Kidney (tissue), 14 donors: ENCODE results near the gene SYT7. TPM values are rescaled to one million over a fixed set of nuclear protein-coding genes. Genes with fewer than 3 reads are reported as not detected.

Experiments
- DNase-seq, 5 donors: peaks; one replicate each; pipeline ENCODE4 v3.0.0-alpha.2; 2013 to 2020
- FAIRE-seq: peaks from 2 replicates; lab custom pipeline; 2012; peaks lifted over from hg19 to GRCh38; lab: Jason Lieb, UNC
- H3K27ac ChIP-seq, 2 donors: one replicate each; pipeline ENCODE4 v1.7.0; 2013; ENCODE audit warnings: low read depth in 2 of 2, low read length in 2 of 2, inconsistent platforms in 1 of 2
- H3K27me3 ChIP-seq: one replicate; pipeline ENCODE4 v1.7.1; 2013; ENCODE audit warnings: low read length, inconsistent platforms; ENCODE audit not compliant: control insufficient read depth, insufficient read depth
- H3K36me3 ChIP-seq, 3 donors: one replicate each; pipeline versions ENCODE4 v1.7.0 to v1.7.1; 2013; ENCODE audit warnings: low read length in 3 of 3, control low read depth in 1 of 3, inconsistent platforms in 1 of 3; ENCODE audit not compliant: insufficient read depth in 3 of 3, control insufficient read depth in 2 of 3
- H3K4me1 ChIP-seq, 3 donors: one replicate each; pipeline versions ENCODE4 v1.7.0 to v1.7.1; 2013; ENCODE audit warnings: low read length in 3 of 3, inconsistent platforms in 1 of 3, low read depth in 1 of 3; ENCODE audit not compliant: control insufficient read depth in 2 of 3, insufficient read depth in 2 of 3
- H3K4me3 ChIP-seq, 3 donors: one replicate each; pipeline versions ENCODE4 v1.7.0 to v1.8.1; 2013; ENCODE audit warnings: low read length in 3 of 3, control low read depth in 1 of 3, inconsistent platforms in 1 of 3
- H3K9ac ChIP-seq, 3 donors: one replicate each; pipeline versions ENCODE4 v1.7.0 to v1.7.1; 2013; ENCODE audit warnings: low read length in 3 of 3, control low read depth in 1 of 3, inconsistent platforms in 1 of 3
- H3K9me3 ChIP-seq, 3 donors: one replicate each; pipeline versions ENCODE4 v1.7.0 to v1.7.1; 2013; ENCODE audit warnings: low read length in 3 of 3, control low read depth in 1 of 3, inconsistent platforms in 1 of 3; ENCODE audit not compliant: control insufficient read depth in 2 of 3, insufficient read depth in 1 of 3
- intact Hi-C: fragments of 100-400 bp; cut with DNase I; formaldehyde crosslinking; loops from one replicate; pipeline ENCODE4 v1.11.1; 2022
- polyA plus RNA-seq: library from polyadenylated mRNA; stranded (reverse); fragments of 350-450 nt; fragmentation: Illumina TruSeq; extraction: RNeasy Lipid Tissue Mini Kit (QIAGEN cat#74804); gene quantifications from one replicate; pipeline ENCODE4 v1.2.3, GENCODE V29; 2014; ENCODE audit warnings: low read depth, low replicate concordance; ENCODE audit not compliant: insufficient read depth
- total RNA-seq: library from RNA; stranded (reverse); fragmentation: NEBNext Ultra II Directional; extraction: Animal tissue kit (Norgen Biotek cat#: 25700); gene quantifications from one replicate; pipeline ENCODE4 v1.2.1, GENCODE V29; 2021
- TF ChIP-seq, protein P1 (sequence below): IDR thresholded peaks from 3 replicates; pipeline ENCODE4 v1.5.1; 2012; ENCODE audit warnings: mild to moderate bottlenecking, moderate library complexity, borderline replicate concordance; ENCODE audit not compliant: insufficient read depth; ENCODE audit errors: extremely low read depth
- donor health status: control.
- donor health status: control.
- donor health status: control.
- donor health status: control.
- donor health status: control.
- donor health status: DM: yes; HTN: yes; CAD: no.
- donor health status: Normal renal cell carcinoma (clear cell type).

The SYT7 gene
- total and polyA plus RNA-seq, 2 donors from 2014 or later: 5.7 to 6.7 TPM

DNA sequence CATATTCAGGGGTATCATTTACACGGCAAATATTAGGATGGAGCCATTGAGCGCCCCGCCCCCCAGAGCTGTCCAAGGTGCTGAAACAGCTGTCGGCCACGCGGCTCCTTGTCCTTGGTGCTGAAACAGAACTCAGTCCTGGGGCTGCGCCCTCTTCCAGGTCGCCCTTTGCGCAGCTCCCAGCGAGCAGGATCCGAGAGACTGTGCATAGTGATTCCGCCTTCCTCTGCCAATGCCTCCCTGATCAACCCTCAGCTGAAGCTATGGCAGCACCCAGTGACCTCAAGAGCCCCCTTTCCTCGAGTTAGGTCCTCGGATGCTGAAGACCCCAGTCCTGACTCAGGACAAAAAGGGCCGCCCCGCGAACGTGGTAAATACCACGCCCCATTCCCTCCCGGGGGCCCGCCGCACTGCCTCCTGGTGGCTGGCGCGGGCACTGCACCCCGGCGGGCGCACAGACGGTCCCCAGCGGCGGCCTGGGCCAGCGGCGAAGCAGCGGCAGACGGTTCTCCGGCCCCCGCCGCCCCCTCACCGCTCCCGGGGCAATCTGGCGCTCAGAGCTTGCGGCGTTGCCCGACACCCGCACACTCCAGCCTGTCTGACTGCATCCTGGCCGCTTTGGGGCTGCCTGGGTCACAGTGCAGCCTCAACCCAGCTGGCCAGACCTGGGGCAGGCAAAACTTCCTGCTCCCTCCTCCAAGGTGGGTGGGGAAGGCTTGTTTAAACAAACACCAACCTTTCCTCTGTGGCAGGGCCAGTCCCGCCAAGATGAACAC, 13.4 kb downstream of the SYT7 start:
- DNase-seq (peak; percentile 90 to 93 (median 92)), FAIRE-seq (no peak)
- intact Hi-C loops: no loop called here
- Histone ChIP-seq H3K36me3 (no peaks in the 10 kb centered on the region), H3K27me3 (peaks cover 5% of the 10 kb centered on the region), H3K4me1 (peaks cover 0 to 3% (median 0%) of the 10 kb centered on the region in 3 donors), H3K9ac (no peak overlapping the region), H3K27ac (no peak overlapping the region), H3K9me3 (no peaks in the 10 kb centered on the region), H3K4me3 (no peak overlapping the region)
- TF ChIP-seq, protein P1, sequence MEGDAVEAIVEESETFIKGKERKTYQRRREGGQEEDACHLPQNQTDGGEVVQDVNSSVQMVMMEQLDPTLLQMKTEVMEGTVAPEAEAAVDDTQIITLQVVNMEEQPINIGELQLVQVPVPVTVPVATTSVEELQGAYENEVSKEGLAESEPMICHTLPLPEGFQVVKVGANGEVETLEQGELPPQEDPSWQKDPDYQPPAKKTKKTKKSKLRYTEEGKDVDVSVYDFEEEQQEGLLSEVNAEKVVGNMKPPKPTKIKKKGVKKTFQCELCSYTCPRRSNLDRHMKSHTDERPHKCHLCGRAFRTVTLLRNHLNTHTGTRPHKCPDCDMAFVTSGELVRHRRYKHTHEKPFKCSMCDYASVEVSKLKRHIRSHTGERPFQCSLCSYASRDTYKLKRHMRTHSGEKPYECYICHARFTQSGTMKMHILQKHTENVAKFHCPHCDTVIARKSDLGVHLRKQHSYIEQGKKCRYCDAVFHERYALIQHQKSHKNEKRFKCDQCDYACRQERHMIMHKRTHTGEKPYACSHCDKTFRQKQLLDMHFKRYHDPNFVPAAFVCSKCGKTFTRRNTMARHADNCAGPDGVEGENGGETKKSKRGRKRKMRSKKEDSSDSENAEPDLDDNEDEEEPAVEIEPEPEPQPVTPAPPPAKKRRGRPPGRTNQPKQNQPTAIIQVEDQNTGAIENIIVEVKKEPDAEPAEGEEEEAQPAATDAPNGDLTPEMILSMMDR: peak; percentile 40

DNA sequence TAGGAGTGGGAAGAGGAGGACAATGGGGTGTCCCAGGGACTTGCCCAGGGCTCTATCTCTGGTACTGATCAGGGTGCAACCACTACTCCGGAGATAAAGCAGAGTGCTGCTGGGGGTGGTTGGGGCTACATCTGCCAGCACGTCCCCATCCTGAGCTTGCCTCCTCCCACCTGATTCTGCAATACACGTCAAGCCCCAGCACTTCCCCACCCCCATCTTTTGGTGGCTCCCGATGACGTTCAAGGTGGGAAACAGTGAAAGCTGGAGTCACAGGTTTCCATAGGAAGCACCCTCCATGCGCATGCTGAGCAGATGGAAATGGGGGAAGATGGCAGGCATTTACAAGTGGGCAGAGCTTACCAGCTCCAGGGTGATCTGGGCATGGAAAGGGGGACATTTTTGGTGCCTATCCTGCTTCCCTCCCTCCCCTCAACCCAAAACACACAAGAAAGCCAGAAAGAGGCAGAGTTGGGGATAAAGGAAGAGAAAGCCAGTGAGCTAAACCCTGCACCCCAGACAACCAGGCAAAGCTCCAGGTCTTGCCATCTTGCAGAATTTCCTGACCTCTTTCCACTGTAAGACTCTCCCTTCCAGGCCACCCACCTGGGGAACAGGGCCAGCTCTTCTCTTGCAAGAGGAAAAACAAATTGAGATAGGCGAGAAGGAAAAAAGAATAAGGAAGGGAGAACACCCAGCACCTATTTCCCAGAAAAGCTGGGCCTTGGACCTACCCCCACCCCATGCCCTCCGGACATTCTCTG, 15.8 kb downstream of the SYT7 start:
- intact Hi-C loops: no loop called here
- FAIRE-seq (no peak), DNase-seq (no peak)
- Histone ChIP-seq H3K9ac (no peak overlapping the region), H3K4me3 (no peak overlapping the region), H3K4me1 (peaks cover 0 to 3% (median 0%) of the 10 kb centered on the region in 3 donors), H3K36me3 (no peaks in the 10 kb centered on the region), H3K27me3 (peaks cover 5% of the 10 kb centered on the region), H3K9me3 (no peaks in the 10 kb centered on the region), H3K27ac (no peak overlapping the region)
- TF ChIP-seq, protein P1: no peak

DNA sequence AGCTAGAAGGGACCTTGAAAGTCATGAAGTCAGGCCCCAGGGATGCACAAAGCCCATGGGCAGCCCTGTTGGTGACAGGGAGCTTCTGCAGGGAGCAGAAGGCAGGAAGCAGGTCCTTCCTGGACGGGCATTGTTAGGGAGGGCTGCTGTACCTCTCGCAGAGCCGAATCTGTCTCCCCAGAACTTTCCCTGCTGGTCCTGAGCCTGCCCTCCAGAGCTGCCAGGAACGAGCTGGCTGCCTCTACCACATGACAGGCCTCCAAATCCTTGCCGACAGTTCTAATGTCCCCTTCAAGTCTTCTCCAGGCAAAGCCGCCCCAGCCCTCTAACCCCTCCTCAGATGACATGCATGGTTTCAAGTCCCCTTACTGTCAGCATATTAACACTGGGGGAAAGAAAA, 20.1 kb downstream of the SYT7 start:
- H3K27ac ChIP-seq: no peak overlapping the region
- DNase-seq: no peak
- H3K4me1 ChIP-seq: no peaks in the 10 kb centered on the region
- H3K9ac ChIP-seq: no peak overlapping the region
- H3K27me3 ChIP-seq: peaks cover 6% of the 10 kb centered on the region
- FAIRE-seq: no peak
- no peaks in the 10 kb centered on the region for H3K9me3 ChIP-seq
- no peaks in the 10 kb centered on the region for H3K36me3 ChIP-seq
- no peak overlapping the region for H3K4me3 ChIP-seq
- TF ChIP-seq, protein P1: no peak
- intact Hi-C loops: no loop called here
